GM19043 (cell line): ENCODE data around the gene THSD7B.
"Not testable (repeated sequence)": the region's sequence is repeated elsewhere in the genome, so short reads cannot be mapped to it uniquely, and the experiment has no call there.

ENCODE experiments used
- ATAC-seq: cut with Tn5 transposase; IDR thresholded peaks from one replicate; pipeline ENCODE4 v1.9.1; 2021; ENCODE audit warnings: low read depth; ENCODE audit not compliant: unreplicated experiment

THSD7B gene

DNA sequence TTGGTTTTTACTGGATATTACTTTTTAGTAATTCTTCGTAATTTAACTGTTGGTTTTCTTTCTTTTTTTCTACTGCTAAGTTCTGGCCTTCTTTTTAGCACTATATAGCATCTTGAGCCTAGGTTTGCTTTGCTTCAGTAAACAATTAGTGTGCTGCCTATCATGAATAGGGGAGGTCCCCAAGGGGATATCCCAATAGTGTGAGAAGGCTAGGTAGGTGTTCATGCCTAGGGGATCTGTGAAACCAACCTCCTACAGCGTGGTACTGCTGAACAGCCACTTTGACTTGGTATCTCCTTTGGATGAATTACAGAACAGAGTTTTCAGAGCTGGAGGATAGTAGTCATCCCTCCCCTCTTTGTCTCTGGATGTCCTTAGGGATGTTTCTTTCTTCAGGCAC lies 888.7 kb downstream of the THSD7B start:
- ATAC-seq = no peak

DNA sequence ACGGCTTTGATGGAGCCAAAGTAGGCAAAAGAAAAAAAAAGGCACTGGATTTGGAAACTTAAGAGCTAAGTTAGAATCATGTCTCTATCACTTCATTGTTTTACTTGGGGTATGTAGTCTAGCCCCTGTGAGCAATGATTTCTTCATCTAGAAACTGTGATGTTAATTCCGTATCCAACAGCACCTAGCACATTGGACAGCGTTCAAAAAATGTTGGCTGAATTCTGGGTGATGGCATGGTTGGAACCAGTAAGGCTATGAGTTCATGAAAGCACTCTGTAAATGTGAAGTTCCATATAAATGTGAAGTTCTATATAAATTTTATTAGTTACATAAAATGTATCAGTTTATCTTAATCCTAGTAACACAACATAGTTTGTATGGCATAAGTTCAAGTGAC lies 890.5 kb downstream of the THSD7B start:
- no peak for ATAC-seq

DNA sequence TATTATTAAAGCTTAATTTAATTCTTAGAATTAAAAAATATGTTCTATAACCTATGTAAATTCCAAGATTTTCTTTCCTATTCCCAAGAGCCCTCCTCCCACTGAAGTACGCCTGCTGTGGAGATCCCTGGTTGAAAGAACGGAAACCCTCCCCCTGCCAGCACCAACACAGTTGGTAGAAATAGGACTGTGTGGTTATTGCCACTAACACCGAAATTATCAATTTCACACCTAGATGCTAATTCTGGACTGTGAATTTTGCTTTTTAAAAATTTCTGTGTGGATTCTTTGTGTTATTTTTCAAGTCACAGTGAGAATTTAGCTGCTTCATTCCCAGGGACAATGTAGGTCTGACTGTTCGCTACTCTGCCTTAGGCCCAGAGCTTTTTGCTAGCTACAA lies 893.1 kb downstream of the THSD7B start:
- no peak for ATAC-seq

DNA sequence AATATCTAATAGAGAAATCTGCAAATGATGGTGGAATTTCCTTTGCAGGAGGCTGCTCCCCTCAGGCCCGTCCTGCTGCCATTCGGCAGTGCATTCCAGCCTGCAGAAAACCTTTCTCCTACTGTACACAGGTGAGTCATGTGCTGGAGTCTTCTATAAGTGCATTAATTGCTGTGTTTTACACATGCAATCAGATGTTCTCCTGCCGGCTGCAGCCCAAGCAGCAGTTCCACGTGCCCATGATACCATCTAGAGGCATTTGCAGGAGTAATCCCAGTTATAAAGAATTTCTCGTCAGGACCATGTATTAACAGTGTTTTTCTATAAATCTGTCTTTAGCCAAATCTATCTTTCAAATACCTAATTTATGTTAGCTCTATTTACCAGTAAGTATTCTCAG lies 894.3 kb downstream of the THSD7B start:
- no peak for ATAC-seq

DNA sequence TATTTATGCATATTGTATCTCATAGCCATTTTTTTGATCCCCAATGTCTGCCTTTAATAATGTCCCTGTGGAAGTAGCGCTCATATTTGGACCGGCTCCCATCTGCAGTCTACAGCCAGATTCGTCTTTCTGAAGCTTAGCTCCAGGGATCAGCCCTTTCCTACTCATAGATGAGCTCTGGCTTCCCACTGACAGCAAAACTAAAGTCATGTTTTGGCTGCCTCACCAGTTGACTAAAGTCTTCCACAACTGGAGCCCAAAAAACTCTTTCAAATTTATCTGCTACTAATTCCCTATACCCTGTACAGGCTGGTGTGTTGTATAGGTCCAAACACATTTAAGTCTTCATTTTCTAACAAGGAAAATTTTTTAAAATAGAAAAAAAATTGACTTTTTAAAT lies 904.8 kb downstream of the THSD7B start:
- ATAC-seq = no peak

DNA sequence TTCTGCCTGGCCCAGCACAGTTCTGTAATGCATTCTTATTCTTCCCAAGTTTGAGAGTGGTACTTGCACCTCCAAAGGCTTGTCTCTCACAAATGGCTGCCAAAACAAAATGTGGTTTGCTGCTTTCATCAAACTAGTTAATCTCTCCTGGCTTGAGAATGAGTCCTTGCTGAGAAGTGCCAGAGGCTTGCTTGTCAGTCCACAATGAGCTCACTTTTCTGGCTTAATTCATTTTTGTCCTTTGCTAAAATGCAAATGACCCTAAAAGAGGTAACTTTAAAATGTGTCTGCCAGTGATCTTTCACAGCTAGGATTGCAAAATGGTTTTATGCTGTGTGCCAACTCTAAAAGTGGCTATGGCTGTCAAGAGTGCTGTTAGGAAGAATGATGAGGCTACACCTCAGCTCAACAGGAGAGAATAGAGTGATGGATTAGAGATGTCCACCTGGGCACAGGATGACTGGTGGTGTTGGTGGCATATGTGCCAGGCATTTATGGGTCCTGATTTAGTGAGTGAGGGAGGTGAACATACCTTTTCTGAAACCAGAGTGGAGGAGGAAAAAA lies 907.7 kb downstream of the THSD7B start:
- ATAC-seq = no peak

DNA sequence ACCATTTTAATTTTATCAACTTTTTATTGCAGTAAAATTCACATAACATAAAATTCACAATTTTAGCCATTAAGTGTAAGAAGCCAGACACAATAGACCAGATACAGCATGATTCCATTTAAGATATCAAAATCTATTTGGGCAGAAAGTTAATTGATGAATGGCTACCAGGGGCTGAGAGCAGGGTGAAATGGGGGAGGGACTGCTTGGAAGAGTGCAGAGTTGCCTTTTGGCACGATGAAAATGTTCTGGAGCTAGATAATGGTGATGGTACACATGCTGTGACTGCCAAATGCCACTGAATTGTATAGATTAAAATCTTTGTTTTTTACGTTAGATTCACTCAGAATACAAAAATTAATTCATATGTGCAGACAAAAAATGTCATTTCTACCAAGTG lies 909.6 kb downstream of the THSD7B start:
- ATAC-seq = no peak

DNA sequence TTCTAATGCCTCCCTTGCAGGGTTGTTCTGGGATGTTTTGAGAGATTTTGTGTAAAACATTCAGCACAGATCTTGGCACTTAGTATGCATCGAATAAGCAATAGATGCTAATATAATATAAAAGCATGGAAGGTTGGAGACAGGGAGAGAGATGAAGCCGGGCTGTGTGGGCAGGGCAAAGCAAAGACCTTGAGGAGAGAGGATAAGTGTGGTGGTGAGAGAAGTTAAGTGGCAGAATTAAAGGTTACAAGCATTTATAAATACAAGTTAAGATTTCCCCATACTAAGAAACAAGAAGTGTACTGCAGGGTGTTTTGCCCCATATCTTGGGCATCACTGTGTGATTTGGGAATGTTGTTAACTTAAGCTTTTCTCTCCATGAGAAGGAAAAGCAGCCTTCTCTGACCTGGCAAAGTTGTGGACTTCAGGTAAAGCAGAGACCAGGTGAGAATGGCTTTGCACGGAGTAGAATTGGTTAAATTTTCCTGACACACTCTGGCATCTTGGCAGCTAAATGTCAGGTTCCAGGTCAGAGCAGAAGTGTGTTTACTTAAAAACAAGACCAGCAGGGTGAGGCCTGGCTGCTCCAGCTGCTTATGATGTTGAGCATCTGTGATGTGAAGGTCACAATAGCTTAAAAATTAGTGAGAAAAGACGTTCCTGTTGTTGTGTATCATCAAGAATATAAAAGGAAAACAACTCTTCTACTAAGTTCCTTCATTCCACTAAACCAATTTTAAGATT lies 910.4 kb downstream of the THSD7B start:
- ATAC-seq = no peak

DNA sequence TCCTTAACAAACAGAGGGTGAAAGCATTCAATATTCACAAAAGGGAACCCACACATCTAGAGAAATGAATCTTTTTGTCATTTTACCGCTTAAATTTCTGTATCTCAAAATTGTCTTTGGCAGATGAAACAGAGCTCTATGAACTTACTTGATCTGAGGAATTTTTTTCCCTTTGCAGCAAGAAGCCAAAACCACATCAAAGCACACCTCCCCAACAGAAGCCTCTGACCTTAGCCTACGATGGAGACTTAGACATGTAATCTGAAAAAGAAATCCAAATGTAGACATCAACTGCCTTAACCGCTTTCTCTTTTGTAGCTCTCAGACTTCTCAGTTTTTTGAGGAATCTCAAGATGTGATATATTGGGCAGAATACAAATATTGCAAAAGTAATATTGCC lies 911.0 kb downstream of the THSD7B start:
- ATAC-seq = no peak

DNA sequence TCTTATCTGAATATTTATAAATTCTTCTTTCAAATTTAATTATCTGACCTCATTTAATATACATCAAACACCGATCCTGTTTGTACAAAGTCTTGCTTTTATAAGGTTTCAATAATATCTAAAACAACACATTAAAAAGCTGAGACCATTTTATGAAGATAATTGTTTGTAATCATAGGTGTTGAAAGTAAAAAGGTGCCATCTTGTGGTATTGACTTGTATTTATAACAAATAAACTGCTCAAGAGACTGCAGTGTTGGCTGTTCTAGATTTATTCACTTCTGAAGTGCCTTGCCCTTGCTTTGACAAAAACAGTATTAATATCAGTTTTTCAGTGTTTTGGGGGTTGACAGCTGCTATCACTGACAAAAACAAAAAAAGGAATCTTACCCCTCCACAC lies 912.1 kb downstream of the THSD7B start:
- ATAC-seq = no peak

DNA sequence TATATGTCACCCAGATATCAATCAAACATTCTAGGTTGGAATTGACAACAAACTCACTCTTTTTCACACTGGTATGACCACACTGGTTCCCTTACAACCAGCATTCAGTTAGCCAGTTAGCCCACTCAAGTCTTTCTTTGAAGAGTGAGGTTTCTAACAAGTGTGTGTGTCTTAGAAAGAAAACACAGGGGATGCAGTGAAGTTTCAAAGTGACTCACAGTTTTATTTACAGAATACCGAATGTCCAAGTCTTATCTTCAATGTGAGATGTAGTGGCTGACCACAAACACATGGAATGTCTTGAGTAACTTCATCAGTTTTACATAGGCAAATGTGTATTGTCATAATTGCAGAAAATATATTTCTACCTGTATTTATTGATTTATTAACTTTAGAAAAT lies 924.2 kb downstream of the THSD7B start:
- ATAC-seq = no peak

DNA sequence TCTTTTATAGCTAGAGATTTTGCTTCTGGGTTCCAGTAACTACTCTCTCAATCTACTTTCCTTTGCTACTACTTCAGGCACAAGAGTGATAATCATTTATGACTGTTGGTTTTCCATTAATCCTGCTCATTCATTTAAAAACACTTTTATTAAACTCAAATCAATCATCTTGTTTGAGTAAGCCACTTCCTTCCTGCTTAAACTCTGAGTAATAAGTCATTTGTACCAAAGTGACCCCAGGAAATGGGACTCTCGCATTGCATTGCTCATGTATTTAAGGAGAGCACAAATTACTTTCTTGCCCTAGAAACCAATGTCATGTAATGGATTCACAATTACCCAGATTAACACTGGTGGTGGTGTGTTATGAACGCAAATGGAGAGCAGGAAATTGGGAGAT lies 928.2 kb downstream of the THSD7B start:
- ATAC-seq = peak; percentile 50

DNA sequence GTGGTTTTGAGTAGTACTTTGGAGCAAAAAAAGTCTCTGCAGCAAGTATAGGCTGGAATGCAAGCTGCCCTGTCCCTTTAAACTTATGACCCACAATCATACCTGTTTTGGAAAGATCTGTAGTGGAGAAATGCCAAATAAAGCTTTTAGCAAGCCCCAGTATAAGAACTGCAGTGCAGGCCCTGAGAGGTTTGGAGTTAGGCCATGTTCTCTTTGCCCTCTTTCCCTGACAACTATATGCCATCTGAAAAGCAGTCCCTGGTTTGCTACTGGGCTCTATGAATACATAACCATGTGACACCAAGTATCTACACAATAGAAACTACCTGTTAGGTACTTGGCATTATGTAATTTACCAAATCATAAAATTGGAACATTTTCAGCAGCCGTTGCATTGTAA lies 931.6 kb downstream of the THSD7B start:
- no peak for ATAC-seq

DNA sequence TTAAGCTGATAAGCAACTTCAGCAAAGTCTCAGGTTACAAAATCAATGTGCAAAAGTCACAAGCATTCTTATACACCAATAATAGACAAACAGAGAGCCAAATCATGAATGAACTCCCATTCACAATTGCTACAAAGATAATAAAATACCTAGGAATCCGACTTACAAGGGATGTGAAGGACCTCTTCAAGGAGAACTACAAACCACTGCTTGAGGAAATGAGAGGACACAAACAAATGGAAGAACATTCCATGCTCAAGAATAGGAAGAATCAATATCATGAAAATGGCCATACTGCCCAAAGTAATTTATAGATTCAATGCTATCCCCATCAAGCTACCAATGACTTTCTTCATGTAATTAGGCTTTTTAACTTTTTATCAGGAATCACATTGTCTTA lies 934.9 kb downstream of the THSD7B start:
- not testable (repeated sequence) for ATAC-seq

DNA sequence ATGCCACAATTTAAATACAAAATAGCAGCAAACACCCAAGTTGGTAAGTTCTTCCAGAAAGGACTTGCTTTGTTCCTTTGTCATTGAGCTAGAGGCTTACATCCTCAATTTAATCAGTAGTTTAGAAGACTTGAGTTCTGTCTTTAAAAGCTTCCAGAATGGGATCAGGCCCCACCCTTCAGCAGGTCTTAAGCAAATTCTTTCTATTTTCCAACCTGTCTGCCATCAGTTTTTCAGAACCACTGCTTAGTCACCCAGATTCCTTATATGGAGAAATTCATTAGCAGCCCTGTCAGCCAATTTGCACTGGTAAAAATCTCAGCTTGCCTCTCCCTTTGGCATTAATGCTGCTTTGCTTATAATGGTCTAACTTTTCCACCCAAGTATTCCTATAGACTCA lies 935.3 kb downstream of the THSD7B start:
- ATAC-seq = no peak

DNA sequence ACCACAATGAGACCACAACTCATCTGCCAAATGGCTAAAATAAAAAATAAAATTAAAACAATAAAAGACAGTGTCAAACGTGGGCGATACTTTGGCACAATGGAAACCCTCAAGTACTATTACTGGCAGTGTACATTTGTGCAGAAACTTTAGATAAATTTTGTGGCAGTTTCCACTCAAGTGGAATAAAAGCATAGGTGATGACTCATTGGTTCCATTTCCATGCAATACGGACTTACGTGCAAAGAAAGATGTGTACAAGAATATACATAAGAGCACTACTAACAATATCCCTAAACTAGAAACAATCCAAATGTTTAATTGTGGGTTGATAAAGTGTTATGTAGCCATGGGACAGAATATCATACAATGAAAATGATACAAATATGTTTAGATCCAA lies 940.0 kb downstream of the THSD7B start:
- ATAC-seq = no peak

DNA sequence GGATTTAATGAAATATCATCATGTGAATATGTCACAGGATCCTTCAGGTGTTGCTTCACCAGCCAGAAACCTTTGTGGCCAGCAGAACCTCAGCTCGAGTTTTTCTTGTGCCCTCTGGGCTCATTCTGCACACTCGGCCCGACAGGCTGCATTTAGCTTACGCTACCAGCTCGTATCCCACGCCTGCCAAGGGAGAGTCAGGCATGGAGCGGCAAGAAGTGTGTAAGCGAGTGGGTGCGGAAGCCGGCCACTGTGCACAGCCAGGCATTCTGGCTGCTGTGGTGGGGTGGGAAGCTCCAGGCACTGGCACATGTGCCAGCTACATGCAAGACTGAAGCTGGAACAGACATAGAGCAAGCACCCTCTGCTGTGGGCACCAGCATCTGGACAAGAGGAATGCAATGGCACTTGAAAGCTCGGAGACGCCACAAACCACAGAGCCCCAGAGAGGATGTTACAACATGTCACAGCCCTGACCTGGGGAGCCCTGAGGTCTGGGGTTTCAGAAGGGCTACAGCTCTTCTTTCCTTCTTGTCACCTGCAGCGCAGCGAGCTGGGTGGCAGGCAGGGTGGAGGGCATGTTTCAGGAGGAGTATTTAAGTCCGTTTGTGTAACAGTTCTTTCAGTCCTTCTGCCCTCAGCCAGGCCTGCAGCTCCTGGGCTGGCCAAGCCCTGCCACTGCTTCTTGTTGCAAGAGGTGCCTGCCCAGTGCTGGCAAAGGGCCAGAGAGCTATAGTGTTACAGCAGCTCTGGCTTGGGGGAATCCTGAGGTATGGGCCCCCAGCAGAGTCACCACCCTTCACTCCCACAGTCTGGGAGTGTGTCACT lies 941.7 kb downstream of the THSD7B start:
- no peak for ATAC-seq

DNA sequence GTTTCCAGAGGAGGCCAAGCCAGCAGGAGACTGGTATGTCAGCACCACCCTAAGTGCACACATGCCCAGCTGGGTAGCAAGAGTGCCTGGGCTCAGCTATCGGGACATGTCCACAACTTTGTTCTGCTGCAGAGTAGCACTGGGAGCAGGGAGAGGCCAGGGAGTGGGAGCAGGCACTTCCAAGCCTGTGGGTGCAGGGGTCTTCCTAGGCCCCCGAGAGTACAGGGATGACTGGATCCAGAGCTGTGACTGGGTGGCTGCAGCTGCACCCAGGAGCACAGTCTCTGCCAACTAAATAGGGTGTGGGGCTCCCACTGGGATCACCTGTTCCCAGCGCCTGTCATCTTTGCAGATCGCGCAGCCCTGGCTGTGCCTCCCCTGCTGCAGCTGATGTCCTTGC lies 943.0 kb downstream of the THSD7B start:
- ATAC-seq = no peak

DNA sequence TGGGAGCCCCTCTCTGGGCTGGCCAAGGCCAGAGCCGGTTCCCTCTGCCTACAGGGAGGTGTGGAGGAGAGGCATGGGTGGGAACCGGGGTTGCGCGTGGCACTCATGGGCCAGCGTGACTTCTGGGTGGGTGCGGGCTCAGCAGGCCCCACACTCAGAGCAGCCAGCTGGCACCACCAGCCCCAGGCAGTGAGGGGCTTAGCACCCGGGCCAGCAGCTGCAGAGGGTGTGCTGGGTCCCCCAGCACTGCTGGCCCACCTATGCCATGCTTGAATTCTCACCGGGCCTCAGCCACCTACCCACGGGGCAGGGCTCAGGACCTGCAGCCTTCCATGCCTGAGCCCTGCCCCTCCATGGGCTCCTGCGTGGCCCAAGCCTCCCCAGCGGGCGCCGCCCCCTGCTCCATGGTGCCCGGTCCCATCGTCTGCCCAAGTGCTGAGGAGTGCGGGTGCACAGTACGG lies 950.4 kb downstream of the THSD7B start:
- ATAC-seq = no peak

DNA sequence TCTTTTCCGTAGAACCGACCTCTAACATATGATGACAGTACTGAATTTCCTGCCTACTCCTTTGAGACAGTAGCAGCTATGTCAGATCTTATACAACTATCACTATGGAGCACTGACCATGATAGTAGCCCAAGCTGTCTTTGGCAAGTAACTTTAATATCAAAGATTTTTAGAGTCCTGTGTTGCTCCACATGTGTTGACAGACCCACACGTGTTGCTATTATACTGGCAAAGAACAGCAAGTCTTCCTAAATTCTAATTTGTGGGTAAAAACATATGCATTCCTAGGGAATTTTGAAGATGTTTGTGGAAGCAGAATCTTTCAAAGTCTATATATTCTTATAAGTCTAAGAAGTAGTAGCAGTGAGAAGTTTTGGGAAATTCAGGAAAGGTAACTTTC lies 953.4 kb downstream of the THSD7B start:
- ATAC-seq = no peak

DNA sequence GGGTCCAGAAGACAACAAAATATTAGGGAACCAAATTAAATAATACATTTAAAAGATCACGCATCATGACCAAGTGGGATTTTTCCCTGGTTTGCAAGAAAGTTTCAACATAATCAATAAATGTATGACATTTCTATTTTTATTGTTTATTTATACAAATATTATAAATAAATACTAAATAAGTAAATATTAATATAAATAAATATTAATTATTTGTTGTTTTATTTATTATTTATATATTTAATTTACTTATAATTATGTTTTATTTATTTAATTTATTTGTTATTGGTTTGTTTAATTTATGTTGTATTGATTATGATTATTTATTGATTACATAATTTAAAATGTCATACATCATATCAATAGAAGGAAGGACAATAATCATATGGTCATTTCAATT lies 956.4 kb downstream of the THSD7B start:
- no peak for ATAC-seq

DNA sequence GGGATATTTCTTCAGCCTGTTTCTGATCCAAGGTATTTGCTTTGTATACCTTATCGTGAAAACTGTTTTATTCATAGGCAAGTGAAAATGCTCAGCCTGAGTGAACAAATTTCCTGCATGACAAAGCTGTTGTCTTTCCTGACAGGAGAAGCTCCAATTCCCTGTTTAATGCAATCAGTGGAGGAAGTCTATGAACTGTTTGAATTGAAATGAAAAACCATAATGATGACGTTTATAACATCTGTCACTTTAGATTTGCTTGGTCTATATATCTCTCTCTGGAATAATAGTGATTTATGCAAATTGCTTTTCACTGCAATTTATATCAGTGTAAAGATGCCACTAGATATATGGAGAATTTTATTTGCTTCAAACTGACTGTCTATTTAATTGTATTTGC lies 959.6 kb downstream of the THSD7B start:
- no peak for ATAC-seq
